Measurements from ENCODE around the gene KPNA1.

Gene KPNA1

DNA sequence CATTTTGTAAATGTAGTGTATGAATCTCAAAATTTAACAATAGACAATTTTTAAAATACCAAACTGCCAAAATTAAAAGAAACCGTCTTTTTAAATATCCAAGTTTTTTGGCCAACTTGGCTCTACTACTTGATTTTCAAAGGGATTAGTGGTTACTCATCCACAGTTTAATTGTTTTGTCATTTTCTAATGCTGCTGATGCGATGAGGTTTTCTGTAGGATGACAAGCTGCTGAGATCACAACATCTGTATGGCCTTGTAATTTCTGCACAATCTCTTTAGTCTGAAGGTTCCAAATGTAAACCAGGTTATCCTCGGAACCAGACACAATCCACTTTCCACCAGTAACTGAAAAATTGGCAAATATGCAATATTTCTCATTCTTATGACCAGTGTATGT is 100.3 kb downstream of the KPNA1 start:
- DNase-seq: no peak

DNA sequence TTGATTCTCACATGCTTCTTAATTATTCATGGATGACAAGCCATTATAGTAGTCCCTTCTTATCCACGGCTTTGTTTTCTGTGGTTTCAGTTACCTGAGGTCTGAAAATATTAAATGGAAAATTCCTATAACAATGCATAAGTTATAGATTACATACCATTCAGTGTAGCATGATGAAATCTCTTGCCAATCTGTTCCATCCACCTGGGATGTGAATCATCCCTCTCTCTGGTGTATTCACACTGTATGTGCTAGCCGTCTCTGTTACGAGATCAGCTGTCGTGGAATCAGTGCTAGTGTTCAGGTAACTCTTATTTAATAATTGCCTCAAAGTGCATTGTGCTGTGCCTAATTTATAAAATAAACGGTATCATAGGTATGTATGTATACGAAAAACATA is 104.1 kb downstream of the KPNA1 start:
- DNase-seq: no peak

DNA sequence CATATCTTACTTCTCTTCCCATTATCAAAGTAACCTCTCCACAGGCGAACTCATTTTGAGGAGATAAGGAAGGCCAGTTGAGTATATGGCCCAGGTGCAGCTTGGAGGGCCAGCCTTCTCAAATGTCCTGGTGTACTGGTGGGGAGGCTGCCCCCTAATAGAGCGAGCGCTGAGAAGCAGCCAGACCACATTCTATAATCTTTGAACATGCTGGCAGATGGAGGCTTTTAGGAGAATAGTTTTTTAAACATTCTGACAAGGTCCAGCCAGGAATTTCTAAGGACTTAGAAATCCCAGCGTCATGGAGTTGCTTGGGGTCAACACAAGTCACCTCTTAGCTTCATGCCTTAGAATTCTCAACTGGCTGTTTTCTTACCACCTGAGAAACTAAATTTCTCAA is 104.6 kb downstream of the KPNA1 start:
- no peak for DNase-seq

DNA sequence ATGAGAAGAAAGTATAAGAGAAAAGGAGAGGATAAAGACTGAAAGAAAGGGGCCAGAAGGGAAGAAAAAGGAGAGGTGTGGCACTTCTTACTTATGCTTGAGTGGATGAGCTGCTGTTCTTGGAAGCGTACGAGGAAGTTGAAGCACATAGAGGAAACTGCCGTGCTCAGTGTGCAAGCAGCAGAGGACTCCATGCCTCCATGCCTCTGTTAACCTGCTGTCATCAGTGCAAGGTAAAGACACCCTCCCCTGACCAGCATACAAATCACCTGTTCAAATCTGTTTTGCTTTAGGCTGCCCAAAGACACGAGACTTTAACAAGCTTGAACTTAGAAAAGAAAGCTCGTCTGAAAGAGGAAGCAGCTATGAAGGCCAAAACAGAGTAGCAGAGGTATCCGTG is 105.3 kb downstream of the KPNA1 start:
- no peak for DNase-seq

DNA sequence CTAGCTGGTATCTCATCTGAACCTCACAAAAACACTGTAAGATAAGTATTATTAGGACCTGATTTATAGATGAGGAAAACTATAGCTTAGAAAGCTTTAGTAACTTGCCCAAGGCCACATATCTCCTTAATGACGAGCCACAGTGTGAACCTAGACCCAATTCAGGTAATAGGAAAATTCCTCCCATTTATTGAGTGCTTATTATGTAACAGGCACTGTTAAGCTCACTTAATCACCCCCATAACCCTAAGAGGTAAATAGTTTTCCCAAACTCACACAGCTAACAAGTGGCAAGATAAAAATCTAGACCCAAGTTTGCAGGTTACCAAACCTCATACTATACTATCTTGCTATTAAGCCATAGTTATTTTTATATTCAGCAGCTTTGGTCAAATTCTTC is 106.8 kb downstream of the KPNA1 start:
- DNase-seq: no peak

DNA sequence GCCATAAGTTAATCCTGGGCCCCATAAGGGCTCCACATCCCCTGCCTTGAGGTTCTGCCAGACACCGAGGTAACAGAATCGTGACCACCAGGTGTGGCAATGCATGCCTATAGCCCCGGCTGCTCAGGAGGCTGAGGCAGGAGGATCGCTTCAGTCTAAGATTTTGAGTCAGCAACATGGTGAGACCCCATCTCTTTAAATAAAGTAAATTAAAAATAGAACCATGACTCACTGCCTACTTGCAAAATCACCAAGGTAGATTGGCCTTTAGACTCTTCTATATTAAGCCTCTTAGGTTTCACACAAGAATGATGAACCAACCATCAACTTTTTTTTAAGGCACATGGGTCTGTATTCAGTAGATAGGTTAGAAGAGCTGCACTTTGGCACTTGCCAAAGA is 108.5 kb downstream of the KPNA1 start:
- no peak for DNase-seq

DNA sequence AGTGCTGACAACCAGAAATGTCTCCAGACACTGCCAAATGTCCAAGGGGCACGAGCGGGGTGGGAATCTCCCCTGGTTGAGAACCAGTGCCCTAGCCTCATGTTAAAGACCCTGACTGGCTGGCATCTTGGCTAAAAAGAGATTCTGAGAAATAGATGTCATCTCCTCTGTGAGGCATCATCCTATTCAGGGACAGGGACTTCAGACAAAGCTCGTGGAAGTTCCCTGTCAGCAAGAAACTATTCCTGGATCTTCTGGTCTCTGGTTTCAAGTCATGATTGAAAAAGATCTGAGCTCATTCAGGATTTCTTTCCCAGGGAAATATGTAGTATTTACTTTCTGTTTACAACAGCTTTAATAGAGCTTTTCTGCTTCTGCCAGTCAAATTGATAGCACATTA is 109.7 kb downstream of the KPNA1 start:
- no peak for DNase-seq

DNA sequence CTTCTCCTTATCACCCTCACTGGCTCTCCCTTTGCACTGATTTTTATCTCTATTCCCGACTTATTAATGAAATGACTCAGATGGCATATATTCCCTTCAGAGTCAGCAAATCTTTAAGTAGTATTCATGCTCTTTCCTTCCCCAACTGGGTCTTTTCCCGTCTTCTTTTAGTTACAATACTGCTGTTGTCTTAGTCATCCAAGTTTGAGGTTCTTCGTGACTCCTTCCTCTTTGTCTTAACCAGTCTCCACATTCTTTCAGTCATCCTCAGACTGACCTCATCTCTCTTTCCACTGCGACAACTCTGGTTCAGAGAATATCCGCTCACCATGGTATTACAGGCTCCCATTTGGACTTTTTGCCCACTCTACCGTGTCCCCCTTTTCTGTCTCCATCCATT is 111.2 kb downstream of the KPNA1 start:
- no peak for DNase-seq

DNA sequence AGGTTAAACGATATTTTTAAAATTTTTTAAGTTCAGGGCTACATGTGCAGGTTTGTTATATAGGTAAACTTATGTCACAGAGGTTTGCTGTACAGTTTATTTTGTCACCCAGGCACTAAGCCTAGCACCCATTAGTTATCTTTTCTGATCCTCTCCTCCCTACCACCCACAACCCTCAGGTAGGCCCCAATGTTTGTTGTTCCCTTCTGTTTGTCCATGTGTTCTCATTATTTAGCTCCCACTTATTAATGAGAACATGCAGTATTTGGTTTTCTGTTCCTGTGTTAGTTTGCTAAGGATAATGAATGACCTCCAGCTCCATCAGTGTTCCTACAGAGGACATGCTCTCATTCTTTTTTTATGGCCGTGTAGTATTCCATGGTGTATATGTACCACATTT is 115.8 kb downstream of the KPNA1 start:
- DNase-seq: no peak

DNA sequence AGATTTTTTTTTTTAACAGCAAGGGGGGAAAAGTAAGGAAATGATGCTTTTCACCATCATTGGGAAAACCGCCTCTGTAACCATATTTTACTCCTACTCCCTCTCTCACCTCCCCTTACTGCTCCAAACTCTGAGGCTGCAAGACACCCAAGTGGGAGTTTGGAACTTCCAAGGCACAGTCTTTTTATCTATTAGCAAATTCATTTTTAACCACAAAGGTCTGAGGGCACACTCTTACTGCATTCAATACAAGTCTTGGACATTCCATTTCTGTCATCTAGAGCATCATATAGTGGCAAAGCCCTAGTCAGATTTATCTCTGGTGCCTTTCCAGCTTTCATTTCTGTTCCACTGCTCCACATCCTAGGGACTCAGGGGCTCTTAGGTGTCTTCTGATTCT is 117.5 kb downstream of the KPNA1 start:
- DNase-seq: no peak

DNA sequence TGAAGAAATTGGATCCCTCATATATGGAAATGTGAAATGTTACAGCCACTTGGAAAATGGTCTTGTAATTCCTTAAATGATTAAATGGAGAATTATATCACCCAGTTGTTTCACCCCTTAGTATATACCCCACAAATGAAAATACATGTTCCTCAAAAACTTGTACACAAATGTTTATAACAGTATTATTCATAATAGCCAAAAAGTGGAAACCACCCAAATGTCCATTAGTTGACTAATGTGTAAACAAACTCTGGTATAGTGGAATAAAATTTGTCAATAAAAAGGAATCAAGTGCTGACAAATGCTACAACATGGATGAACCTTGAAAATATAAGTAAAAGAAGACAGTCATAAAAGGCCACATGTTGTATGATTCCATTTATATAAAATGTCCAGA is 118.2 kb downstream of the KPNA1 start:
- DNase-seq: no peak

DNA sequence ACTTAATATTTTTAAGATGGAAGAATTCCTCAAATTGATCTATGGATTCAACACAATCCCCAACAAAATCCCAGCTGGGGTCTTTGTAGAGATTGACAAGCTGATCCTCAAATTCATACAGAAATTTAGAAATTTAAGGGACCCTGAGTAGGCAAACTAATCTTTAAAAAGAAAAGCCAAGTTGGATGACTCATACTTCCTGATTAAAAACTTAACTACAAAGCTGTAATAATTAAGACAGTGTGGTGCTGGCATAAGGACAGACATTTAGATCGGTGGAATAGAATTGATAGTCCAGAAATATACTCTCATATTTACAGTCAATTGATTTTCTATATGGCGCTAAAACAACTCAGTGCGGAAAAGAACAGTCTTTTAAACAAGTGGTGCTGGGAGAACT is 119.2 kb downstream of the KPNA1 start:
- DNase-seq: no peak

DNA sequence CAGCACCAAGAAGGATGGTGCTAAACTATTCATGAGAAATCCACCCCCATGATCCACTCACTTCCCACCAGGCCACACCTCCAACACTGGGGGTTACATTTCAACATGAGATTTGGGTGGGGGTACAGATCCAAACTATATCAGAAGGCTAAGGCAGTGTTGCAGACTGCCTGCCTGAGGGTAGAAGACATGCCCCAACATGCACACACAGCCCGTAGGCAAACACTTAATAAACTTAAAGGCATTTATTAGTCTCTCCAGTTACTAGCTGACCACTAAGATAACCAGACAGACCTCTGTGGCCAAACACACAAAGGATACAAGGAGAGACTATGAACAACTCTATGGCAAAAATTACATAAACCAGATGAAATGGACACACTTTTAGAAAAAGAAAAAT is 120.6 kb downstream of the KPNA1 start:
- DNase-seq: no peak

DNA sequence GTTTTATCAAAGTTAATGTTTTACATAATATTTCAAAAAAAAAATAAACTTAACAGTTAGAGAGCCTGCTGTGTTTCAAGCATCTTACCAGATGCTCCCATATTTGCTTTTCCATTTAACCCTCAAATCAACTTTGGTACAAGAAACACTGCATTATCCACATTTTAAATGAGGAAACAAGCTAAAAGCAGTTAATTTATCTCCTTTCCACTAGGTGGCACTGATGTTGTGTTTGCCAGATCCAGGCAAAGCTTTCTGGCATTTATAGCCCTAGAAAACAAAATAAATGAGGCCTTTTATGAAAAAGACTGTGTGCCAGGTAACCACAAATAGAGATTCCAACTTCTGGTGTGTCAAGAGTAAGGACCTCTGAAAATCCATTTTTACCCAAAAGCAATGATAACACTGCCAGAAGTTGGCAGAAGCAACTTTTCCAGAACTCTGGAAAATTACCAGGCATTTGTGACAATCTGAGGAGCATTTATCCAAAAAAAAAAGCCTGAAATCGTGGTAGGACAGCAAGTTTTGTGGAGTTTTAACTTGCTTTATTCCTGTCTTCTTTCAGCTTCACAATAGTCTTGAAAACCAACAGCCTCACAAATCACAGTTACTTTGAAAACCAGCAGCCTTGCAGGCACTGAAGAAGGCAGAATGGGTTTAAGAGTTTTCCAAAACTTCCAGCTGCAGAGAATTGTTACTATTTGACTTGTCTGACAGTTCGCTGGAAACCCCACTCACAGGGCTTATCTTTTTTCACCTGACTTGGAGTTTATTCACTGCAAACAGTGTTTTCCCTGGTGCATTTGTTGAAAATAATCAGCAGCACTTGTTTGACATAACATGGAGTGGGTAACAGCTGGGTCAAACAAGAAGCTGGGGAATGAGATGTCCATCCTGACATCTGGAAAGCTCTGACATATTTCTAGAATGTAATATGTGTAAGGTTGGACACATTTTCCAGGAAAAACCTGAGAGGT is 121.6 kb downstream of the KPNA1 start:
- DNase-seq: no peak

DNA sequence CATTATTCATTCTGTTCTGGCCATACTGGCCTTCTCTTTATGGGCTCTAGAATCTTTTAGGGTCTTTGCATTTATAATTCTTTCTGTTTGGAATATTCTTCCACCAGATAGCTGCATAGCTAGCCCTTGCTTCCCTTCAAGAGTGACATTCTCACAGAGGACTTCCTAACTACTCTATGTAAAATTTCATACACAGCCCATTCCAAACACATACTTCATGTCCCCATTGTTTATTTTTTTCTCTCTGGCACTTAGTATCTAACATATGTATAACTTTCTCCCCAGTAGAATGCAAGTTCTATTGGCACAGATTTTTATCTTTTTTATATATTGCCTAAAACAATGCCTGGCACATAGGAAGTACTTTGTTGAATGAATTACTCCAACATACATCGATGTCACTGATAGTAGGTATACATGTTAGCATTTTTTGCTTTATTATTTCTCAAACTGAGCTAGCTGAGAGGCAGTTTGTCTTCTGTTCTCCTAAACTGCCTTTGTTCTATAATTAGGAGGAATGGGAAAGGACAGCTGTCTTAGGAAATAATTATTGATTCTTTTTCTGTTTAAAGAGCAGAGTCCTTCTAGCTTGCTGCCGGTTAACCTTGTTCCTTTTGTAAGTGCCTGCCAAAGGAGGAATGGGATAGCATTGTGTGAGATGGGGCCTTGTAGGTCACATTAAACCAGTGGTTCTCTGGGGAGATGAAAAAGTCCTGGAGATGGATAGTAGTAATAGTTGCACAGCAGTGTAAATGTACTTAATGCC is 122.9 kb downstream of the KPNA1 start:
- no peak for DNase-seq

DNA sequence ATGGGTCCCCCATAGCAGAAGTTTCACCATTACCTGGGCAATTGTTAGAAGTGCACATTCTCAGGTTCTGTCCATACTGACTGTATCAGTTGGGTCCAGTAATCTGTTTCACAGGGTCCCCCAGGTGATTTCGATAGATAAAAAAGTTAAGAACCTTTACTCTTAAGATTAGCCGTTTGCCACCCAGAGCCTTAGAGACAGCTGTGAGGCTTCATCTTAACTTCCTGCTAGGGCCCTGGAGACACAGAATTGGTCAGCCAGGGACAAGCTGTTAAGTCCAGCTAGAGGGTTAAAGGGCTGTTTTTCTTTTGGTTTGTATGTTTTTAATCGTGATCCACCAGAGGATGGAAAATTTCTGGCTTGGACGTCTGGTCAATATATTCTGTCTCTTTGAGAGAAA is 124.1 kb downstream of the KPNA1 start:
- no peak for DNase-seq

DNA sequence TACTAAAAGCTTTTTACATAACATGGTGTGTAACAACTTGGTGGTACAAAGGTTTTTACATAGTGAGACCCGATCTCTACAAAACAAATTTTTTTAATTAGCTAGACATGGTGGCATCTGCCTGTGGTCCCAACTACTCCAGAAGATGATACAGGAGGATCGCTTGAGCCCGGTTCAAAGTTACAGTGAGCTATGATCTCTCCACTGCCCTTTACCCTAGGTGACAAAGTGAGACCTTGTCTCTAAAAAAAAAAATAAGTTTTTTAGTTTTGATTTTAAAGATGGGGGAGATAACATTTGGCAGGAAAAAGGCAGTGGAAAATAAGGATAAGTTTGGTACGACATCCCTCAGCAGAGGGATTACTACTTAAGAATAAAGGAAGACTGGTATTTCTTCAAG is 124.8 kb downstream of the KPNA1 start:
- no peak for DNase-seq

DNA sequence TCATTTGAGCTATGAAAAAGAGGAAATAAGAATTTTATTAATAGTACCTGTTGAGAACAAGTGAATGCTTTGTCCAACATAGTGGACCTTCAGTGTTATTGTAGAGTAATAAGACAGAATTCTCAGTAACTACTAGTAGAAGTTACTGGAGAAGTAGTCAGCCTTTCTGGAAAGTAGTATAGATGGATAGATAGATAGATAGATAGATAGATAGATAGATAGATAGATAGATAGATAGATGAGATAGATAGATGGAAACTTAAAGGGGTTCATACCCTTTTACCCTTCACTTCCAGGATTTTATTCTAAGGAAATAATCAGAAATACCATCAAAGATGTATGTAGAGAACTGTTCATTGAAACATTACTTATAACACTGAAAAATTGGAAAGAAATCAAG is 125.5 kb downstream of the KPNA1 start:
- DNase-seq: no peak

DNA sequence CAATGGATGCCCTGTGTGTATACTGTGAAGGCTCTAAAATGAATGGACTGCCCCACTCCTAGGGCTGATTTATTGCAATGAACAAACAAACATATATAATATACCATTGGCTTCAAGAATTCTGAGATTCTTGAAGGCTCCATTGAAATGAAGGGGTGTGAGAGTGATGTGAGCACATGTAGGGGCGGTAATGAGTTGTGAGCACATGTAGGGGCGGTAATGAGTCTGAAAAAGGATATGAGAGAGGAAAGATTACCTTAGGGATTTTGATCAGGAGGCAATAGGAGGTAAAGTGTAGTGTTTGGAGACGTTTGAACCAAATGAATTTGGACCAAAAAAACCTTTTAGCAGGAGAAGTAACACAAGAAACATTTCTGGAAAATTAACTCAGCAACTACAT is 127.0 kb downstream of the KPNA1 start:
- no peak for DNase-seq

DNA sequence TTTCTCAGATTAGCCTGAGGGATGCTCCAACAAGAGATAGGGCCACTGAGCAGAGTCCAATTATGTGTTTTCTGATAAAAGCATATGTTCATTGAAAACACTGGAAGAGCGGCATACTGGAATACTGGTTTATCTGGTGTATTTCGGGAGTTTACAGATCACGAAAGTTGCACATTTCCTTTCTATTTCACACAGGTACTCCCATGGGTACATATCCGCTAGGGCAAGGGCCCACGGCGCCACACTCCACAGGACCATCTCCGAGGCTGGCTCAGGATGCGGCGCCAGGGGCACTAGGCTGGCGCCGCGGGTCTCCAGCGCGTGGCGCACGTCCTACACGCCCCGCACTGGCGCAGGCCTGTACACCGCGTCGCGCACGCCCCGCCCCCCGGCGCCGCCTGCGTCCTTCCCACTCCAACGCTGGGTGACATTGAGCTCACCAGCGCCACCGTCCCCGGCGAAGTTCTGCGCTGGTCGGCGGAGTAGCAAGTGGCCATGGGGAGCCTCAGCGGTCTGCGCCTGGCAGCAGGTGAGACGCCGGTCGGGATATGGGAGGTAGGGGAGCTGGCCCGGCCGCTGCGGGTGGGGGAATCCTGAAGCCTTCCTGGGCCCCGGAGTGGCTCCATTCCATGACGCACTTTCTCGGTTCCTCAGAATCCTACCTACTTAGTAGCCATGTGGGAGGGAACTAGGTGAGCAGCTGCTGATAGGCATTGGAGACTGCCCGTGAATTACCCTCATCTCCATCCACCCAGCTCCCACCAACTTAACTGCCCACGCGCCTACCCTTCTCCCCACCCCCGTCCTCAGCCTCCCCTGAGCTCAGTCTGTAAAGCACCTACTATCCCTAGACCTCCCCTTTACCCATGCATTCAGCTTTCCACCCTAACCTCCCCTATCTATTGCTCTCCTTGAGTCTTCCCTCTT is 130.7 kb downstream of the KPNA1 start, which contains the start of gene FAM162A:
Gene FAM162A, plus strand, starts transcription at position 412 of the 927 bp plus-strand sequence. Its CDS starts 84 bp downstream, at position 496.
- DNase-seq: peak; percentile 95

DNA sequence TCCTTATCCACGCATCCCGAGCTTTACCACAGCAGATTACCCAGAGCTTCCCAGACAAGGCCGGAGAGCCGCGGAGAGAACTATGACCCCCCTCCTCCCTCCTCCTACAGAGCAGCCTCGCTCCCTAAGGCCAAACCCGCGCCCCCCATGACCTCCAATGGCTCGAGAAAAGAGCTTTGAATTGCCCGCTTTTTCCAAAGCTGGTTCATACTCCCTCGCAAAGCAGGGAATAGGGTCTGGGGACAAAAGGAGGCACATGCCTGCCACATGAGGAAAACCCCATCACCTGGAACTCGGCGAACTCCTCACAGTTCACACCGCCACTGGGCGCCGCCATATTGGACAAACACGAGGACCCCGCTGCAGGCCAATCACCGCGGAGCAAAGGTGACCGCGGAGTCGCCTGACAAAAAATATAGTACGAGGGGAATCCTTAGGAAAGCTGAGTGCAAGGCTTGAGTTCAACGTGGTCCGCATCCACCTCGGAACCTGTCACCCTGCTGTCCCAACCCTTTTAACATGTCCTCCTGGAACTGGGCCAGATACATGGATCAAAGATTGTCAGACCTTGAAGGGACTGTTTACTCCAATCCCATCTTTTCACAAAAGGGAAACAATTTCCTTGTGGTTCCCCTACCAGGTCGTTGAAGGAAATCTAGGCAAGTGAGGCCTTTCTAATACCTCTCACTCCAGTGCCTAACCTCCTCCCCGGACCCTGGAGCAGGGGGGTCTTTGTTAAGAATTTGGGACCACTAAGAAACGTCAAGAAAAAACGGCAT is 131.7 kb downstream of the KPNA1 start, which contains the start of gene MIX23:
Gene MIX23, minus strand, starts transcription at position 344 of the 779 bp plus-strand sequence. Its CDS starts 7 bp downstream, at position 337.
- peak; percentile 92 for DNase-seq

DNA sequence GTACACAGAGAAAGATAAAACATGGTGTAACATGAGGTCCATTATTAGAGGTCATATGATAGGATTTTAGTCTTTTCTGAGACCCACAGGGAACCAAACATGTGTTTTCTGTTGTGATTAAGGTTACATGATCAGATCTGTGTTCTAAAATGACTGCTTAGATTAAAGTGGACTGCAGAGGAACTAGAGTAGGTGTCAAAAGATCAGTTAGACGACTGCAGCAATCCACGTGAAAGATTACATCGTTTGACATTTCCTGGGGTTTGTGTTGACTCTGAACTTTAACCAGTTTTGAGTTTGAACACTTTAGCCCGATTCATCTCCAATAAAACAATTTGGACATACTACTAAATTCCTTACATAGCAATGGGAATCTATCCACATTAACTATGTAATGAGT is 136.8 kb downstream of the KPNA1 start:
- DNase-seq: no peak
